ENCODE data around the gene HLA-DOA.

HLA-DOA gene

GRCh38 chr6:33015798-33016197 lies 6.4 kb upstream of the HLA-DOA start:
- DNase-seq (ENCODE audit: low read depth) = no peak
- no peak for TF ChIP-seq CTCF (conservative IDR thresholded peaks at IDR 0.05; ENCODE audit: low read length)
- H3K4me3 ChIP-seq (ENCODE audit: low read length) = no peak overlapping the region

- TF ChIP-seq CTCF (conservative IDR thresholded peaks at IDR 0.05; ENCODE audit: low read length) = peak; percentile 82
- H3K4me3 ChIP-seq (ENCODE audit: low read length) = no peak overlapping the region
- DNase-seq (ENCODE audit: low read depth) = peak; percentile 84
Measured at GRCh38 chr6:33014841-33015634, 5.6 kb upstream of the HLA-DOA start.

- DNase-seq (ENCODE audit: low read depth) = no peak
- no peak for TF ChIP-seq CTCF (conservative IDR thresholded peaks at IDR 0.05; ENCODE audit: low read length)
- H3K4me3 ChIP-seq (ENCODE audit: low read length) = no peak overlapping the region
Measured at GRCh38 chr6:33013608-33014007, 4.2 kb upstream of the HLA-DOA start.

- no peak for DNase-seq (ENCODE audit: low read depth)
- H3K4me3 ChIP-seq (ENCODE audit: low read length) = no peak overlapping the region
- no peak for TF ChIP-seq CTCF (conservative IDR thresholded peaks at IDR 0.05; ENCODE audit: low read length)
Measured at GRCh38 chr6:33010356-33010755, 965 bp upstream of the HLA-DOA start.

- DNase-seq (ENCODE audit: low read depth) = no peak
- no peak overlapping the region for H3K4me3 ChIP-seq (ENCODE audit: low read length)
- TF ChIP-seq CTCF (conservative IDR thresholded peaks at IDR 0.05; ENCODE audit: low read length) = no peak
Measured at GRCh38 chr6:33007831-33008400, 1.5 kb downstream of the HLA-DOA start.

GRCh38 chr6:33004940-33005339 lies 4.5 kb downstream of the HLA-DOA start:
- TF ChIP-seq CTCF (conservative IDR thresholded peaks at IDR 0.05; ENCODE audit: low read length) = no peak

GRCh38 chr6:33001685-33002084 lies 7.7 kb downstream of the HLA-DOA start:
- H3K4me3 ChIP-seq (ENCODE audit: low read length) = no peak overlapping the region
- no peak for DNase-seq (ENCODE audit: low read depth)
- TF ChIP-seq CTCF (conservative IDR thresholded peaks at IDR 0.05; ENCODE audit: low read length) = no peak

More at GRCh38 chr6:33004940-33005339, 4.5 kb downstream of the HLA-DOA start:
- no peak overlapping the region for H3K4me3 ChIP-seq (ENCODE audit: low read length)
- no peak for DNase-seq (ENCODE audit: low read depth)
